Measurements from ENCODE around the gene USP10.

DNA sequence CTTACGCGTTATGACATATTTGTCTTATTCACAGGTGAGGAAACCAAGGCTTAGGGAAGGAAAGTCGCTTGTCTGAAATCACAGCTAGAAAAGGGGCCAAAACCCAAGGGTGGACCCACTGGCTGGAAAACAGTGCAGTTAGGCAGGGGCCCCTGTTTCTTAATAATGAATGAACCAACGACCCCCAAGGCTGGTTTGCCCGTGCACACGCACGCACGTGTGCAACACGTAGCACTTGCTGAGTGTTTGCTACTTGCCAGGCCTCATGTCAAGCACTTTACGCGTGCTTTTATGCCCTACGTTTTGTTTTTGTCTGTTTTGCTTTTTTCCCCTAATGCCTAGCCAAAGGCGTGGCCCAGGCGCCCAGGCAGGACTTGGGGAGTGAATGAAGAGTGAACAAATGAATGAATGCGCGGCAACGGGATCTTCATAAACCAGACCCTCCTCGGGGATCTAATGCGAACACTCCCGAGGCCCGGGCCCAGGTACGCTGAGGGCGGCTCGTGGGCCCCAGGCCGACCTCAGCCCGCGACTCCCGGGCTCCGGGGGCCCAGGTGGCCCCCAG is 571 bp upstream of the USP10 start:
- TF ChIP-seq, protein P1, sequence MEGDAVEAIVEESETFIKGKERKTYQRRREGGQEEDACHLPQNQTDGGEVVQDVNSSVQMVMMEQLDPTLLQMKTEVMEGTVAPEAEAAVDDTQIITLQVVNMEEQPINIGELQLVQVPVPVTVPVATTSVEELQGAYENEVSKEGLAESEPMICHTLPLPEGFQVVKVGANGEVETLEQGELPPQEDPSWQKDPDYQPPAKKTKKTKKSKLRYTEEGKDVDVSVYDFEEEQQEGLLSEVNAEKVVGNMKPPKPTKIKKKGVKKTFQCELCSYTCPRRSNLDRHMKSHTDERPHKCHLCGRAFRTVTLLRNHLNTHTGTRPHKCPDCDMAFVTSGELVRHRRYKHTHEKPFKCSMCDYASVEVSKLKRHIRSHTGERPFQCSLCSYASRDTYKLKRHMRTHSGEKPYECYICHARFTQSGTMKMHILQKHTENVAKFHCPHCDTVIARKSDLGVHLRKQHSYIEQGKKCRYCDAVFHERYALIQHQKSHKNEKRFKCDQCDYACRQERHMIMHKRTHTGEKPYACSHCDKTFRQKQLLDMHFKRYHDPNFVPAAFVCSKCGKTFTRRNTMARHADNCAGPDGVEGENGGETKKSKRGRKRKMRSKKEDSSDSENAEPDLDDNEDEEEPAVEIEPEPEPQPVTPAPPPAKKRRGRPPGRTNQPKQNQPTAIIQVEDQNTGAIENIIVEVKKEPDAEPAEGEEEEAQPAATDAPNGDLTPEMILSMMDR (IDR thresholded peaks at IDR 0.05): no peak
- TF ChIP-seq EZH2 (IDR thresholded peaks at IDR 0.05; ENCODE audit: borderline replicate concordance, insufficient read depth, low read depth, low read length, poor library complexity, severe bottlenecking): no peak

All from B cell (primary cell).